Stimulated activated CD4-positive, alpha-beta T cell treated with anti-CD3 and anti-CD28 coated beads, Interleukin-15, amount 100 ng/mL, for 24 hours (primary cell): ENCODE results near the gene RTN4.

Experiments
- DNase-seq: peaks from one replicate; pipeline ENCODE4 v3.0.0-alpha.2; 2020

Gene RTN4

DNA sequence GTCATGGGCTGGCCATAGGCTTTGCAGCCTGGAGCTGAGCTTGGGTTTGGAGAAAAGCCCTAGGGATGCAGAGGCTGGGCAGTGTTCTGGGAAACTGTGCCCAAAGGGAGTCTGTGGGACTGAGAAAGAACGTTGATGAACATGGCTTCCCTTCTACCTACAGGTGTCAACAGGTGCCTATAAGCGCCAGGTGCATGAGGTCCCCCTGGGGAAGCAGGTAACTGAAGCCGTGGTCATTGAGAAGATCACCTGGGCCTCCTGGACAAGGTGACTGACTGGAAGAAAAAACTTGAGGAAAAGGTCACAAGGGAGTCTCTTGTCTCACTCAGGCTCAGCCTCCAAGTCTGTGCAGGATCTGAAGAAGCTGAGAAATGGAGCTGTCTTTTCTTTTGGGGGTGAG, 83.4 kb downstream of the RTN4 start:
- no peak for DNase-seq

DNA sequence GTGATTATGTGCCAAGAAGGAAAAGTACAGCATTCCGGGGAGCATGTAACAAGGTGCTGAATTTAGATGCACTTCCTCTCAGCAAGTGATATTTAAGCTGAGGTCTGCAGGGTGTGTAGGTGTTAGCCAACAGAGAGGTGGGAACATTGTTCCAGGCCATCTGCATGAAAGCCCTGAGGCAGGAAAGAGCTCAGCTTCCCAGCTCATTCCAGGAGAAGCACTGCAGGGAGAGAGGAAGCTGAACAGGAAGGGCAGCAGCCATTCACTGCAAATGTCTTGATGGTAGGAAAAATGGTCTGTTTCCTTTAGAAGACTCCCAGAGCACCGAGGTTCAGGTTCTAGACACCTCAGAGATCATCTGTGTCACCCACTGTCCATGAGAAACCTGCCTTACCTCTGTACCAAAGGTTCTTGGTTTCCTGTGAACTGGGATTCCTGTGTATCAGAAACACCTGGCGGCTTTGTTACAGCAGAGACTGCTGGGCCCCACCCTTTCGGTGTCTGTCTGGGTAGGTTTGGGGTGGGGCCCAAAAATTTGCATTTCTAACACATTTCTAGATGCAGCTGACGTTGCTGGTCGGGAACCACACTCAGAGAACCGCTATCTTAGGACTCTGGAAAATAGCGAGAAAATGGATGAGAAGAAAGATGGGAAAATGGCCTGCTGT, 84.0 kb downstream of the RTN4 start:
- no peak for DNase-seq

DNA sequence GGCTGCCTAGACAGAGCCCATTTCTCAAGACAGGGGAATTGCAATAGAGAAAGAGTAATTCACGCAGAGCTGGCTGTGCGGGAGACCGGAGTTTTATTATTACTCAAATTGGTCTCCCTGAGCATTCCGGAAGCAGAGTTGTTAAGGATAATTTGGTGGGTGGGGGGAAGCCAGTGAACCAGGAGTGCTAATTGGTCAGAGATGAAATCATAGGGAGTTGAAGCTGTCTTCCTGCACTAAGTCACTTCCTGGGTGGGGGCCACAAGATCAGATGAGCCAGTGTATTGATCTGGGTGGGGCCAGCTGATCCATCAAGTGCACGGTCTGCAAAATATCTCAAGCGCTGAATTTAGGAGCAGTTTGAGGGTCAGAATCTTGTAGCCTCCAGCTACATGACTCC, 84.8 kb downstream of the RTN4 start:
- no peak for DNase-seq

DNA sequence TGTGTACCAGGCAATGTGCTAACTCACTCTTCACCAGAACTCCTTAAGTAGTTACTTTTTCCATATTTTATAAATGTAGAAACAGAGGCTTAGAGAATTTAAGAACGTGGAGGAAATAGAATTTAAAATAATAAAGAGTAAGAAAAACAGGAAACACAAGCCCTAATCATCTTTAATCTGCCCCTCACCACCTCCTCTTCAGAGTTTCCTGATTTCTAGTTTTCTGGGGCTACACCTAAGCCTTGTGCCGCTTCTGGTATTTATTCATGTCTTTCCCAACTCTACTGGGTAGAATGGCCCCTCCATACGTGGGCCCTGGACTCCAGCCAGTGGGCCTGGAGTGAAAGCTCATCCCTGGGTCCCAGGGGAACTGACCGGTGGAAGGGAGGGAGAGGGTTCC, 85.4 kb downstream of the RTN4 start:
- no peak for DNase-seq

DNA sequence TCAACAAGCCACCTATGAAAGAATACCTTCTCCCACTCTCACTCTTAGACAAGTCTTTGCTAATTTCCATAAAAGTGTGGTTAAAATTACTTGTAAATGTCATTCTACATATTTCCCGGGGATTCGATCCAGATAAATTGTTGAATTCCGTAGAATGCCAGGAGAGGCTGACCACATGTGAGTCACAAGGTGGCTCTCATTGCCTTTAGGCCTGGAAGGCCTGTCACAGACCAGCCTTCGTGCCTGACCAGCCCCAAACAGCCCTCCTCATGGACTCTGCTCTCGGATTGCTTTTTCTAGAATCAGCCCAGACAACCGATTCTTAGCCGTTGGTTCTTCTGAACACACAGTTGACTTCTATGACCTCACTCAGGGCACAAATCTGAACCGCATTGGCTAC, 86.0 kb downstream of the RTN4 start:
- no peak for DNase-seq

DNA sequence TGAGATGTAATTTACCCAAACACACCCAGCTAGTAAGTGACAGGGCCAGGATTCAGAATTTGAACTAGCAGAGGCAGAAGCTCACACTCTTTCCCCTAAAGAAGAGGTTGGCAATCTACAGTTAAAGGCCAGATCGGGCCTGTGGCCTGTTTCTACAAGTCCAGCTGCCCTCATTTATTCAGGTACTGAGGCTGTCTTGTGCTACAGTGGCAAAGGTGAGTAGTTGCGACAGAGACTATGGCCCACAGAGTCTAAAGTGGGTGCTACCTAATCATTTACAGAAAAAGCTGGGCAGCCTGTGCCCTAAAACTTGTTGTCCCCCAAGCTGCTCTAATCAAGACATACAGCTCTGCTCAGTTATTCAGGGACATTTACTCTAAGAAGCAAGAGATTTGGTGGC, 86.8 kb downstream of the RTN4 start:
- DNase-seq, result no peak

DNA sequence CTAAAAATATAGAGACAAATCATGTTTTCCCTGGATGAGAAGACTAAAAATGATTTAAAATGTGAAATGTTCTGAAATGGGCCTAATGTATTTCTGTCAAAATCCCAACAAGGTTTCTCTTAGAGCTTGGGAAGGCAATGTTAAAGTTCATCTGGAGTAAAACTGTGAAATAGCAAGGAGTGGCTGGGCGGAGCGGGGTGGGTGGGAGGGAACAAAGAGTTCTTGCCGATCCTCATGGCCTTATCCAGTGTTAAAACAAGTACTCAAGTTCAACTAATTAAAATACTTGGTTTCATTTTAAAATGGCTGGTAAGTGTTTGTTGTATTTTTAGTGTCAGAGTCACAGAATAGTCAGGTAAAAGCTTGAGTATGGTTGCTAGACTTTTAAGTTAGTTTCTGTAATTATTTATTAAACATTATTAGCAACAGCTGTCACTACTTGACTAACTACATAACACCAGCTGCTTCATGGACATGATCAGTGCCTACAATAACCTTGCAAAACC, 87.3 kb downstream of the RTN4 start:
- no peak for DNase-seq

DNA sequence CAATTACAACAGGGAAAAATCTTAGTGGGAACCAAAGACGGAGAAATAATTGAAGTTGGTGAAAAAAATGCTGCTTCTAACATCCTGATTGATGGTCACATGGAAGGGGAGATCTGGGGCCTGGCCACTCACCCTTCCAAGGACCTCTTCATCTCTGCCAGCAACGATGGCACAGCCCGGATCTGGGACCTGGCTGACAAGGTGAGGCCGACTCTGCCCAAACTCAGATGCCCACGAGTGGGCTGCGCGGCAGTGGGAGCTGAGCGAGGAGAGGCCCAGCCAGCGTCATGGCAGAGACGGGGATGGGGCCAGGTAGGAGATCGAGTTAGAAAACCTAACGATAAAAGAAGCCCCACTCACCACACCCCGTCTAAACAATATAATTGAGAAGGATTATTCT, 87.7 kb downstream of the RTN4 start:
- DNase-seq, result no peak

DNA sequence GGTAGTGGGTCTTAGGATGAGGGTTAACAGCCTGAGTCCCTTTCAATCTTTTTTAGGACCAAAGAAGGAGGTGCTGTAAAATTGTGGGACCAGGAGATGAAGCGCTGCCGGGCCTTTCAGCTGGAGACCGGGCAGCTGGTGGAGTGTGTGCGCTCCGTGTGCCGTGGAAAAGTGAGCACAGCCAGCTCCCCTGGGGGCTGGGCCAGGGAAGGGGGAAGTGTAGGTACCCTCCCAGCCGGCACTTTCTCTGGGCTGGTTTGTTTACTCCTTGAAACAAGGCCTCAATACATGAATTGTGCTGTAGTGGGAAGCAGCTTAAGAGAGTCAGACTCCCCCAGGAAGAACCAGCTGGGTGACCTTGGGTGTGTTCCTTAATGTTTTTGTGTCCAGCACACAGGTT, 90.1 kb downstream of the RTN4 start:
- no peak for DNase-seq

DNA sequence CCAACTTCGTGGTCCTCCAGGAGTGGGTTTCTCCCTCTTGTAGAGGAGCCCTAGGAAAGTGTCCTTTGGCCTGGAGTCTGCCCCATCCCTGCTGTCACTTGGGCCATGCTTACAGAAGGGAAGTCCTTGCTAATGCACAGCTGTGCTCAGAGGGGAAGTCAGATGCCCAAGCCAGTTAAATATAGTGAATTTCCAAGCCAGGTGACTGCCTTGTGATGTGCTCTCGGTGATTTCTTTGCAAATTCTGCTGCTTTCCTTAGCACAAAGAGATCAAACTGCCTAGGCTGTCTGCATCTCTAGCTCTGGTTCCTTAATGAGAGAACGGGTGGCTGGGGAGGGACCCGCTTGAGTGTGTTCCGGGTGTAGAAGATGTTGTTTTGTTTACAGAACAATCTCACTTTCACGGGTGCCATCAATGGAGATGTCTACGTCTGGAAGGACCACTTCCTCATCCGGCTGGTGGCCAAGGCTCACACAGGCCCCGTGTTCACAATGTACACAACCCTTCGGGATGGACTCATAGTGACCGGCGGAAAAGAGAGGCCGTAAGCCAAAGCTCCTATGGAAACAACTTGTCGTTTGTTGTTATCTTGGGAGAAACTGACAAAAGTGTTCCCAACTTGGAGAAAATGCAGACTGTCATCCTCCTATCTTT, 91.4 kb downstream of the RTN4 start:
- DNase-seq, result no peak

DNA sequence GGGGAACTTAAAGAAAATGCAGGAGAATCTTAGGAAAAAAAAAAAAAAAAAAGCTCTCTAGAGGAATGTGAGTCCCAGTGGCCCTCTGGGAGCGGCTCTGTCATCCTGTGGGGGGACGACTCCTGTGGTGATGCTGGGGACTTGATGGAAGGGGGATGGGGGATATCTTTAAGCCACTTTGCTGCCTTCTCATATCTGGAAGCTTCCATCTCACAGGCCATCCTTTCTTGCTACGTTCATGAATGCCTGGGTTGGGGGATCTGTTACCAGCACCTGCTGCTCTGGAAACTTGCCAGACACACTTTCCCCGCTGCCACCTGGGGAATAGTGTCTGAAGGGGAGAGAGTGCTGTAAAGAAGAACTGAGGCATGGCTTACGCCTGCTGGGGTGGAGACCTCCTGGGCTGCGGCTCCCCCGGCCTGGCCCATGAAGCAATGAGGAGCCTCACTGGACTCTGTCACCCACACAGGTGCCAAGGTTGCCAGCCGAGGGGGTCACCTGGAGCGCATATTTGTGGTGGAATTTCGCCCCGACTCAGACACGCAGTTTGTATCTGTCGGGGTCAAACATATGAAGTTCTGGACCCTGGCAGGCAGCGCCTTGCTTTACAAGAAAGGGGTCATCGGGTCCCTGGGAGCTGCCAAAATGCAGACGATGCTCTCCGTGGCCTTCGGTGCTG, 92.8 kb downstream of the RTN4 start:
- DNase-seq, result no peak

DNA sequence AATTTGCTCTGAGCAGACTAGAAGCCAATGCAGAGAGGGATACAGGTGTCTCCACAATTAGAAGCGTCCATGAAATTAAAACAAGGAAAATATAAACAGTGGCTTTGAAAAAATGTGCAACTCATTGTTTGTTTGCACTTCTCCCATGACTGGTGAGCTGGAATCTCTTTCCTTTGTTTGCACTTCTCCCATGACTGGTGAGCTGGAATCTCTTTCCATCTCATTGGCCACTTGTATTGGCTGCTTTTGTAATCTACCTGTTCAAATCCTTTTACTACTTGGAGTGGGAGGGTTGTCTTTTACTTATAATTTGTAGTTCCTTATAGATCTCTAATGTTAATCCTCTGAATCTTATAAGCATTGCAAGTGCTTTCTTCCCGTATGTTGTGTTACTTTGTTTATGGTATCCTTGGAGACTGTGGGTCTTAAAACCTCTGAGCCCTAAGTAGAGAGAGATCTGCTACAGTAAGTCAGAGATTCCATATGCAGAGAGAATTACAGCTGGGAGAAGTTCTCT, 94.1 kb downstream of the RTN4 start:
- no peak for DNase-seq

DNA sequence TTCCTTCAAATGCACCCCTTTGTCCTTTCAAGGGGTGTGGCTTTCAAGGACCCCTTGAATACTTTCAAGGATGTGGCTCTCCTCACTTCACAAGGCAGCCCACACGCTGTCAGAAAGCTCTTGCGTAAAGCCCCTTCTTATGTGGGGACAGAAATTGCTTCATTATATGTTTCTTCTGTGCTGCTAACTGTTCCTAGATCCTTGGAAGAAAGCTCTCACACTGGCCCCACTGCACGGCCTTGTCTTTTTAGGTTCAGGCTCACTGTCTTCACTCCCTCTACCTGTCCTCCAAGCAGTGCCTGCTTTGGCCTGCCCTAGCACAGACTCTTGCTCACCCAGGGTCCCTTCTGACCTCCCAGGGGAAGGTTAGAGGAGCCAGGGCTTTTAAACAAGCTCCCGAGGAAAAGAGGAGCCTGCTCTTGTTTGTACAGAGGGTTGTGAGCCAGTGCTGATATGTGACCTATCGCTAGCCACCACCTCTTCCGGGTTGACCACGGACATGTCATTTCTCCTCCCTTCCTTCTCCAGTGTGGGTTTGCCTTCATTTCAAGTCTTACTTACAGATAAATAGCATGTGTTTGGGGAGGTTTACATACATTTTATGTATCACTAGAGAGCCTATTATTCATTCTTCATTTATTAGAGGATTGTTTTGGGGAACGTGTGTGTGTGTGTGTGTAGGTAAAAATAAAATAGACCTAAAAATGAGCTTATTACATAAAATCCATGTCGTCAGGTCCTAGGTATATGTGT, 94.7 kb downstream of the RTN4 start:
- no peak for DNase-seq

DNA sequence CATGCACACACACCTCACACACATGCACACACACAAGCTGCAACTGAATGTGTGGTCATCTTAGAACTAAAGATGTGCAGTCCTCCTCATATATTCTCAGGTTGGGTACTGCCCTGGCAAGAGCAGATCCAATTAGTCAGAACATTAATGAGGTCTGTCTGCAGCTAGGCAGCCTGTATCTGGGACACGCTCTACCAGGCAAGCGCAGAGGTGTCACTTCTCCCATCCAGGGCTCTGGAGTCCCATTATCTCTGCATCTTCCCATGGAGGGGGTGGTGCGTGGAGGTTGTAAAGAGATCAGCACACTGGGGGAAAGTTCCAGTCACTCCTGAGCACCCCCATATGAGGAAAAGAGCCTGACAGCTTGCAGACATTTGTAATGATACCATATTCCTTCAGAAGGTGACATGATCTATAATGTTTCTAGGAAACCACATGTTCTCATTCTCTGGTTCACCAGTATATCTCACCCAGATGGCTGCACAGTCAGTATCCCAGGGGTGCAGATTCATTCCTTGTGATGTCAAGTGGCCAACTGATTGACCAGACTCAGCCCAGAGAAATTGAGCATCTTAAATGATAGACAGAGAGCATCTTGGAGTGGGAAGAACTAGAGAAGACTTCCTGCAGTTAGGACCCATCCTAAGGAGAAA, 95.4 kb downstream of the RTN4 start:
- DNase-seq, result no peak

DNA sequence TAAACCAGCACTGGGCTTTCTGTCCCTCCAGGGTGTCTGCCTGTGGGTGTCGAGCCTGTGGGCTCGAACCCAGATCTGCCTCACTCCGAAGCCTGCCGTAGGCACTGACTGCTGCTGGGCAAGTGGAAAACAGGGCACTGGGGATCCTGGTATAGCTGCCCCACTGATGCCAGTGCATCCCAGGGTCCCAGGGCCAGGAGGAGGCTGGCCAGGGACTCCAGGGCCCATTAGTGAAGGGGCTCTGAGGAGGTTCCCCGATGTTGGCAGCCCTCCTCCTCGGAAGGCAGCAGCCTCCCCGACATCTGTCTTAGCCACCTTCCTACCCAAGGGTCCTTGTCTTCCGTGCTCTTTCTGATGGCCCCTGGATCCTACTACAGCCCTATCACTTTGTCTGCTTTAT, 96.1 kb downstream of the RTN4 start:
- DNase-seq, result no peak

DNA sequence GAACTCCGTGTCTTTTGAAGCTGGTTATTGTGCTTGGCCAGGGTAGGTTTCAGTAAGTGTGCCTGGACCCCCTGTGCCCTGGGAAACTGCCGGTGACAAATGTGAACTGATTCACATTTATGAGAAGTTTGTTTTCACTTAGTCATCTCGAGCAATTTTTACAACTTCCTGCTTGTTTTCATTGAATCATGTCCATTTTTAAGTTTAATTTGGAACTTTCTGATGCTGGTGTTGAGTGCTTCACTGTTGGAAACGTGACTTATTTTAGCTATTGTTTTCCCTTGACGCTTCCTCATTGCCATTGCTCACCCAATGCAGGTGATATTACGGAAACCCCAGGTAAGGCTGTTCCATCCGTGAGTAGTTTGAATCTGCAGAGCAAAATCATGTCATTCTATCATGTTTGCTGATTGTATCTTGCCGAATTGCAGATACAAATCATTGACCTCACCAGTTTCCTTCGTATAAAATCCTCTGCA, 97.2 kb downstream of the RTN4 start:
- no peak for DNase-seq

DNA sequence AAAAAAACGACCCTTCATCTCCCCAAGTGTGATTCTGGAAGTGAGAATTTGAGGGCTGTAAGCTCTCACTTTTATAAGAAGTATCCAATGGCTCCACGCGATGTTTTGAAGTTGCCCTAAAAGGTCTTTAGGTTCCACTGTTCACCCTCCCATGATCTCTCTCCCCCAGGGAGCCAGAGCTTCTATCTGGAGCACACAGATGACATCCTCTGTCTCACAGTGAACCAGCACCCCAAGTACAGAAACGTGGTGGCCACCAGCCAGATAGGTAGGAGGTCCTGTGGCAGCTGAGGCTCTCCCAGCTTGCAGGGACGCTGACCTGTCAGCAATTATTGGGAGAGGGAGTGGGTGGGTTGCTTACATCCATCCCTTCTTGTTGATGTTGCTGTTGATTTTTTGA, 97.8 kb downstream of the RTN4 start:
- DNase-seq, result no peak

DNA sequence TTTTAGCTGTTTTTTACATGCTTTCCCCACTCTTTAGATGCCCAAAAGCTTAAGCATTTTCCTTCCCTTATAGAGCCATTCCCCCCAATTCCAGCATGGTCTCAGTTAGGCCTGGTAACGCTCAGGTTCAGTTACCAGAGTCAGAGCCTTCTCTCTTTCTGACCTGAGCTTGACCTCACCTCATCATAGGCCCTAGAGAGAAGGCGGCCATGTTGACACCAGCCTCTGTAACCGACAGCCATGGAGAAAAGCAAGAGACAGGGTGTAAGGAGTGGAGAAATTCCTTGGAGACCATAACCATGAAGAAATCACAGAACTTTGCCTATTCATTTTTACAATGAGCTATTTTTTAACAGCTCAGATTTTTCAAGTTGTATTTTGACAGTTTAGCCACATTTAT, 99.4 kb downstream of the RTN4 start:
- no peak for DNase-seq

DNA sequence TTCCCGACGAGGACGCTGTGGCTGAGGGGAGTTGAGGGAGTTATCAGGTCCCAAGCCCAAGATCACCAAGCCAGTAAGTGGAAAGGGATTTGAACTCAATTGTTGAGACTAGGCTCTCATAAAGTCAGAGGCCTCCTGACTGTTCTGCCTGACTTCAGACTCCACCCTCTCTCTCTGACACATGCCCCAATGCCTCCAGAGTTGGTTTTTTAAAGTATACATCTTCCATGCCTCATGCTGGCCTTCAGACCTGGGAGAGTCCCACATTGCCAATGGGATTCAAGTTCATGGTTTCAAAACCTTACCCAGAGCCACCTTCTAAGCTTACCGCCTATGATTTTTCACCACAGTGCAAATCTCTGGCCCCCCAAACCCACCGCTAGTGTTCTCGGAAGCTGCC, 100.8 kb downstream of the RTN4 start:
- DNase-seq, result no peak

DNA sequence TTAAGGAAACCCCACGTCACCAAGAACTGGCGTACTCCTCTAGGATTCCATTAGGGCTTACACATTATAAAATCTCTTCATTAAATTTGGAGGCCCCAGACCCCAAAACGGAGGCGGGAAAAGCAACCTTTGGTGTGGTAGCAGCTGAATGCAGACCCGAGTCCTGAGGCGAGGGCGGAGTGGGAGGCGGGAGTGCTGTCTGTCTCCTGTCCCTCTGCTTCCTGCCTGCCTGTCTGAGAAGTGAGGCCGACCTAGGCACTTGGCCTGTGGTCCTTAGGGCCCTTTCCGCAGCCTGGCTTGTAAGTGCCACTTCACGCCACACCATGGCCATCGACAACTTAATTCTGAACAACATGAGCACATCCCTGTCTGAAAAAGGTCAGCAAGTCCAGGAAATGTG, 102.1 kb downstream of the RTN4 start:
- no peak for DNase-seq

DNA sequence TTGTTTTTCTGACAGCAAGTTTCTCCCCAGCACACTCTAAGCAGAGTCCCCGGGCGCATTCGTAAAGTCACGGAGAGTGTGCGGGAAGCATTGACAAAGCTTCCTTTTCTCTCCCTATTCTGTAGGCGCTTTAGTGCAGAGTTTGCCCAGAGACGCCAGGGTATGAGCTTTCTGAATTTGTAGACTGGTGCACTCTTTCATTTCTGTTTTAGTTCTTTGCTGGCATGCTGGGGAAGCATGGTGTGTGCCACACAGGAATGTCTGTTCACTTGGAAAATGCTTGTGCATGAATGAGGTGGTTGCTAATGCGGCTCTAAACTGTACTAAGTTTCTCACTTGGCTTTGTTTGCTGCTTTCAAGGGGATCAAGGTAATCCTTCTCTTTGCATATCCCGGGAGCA, 102.6 kb downstream of the RTN4 start:
- no peak for DNase-seq

DNA sequence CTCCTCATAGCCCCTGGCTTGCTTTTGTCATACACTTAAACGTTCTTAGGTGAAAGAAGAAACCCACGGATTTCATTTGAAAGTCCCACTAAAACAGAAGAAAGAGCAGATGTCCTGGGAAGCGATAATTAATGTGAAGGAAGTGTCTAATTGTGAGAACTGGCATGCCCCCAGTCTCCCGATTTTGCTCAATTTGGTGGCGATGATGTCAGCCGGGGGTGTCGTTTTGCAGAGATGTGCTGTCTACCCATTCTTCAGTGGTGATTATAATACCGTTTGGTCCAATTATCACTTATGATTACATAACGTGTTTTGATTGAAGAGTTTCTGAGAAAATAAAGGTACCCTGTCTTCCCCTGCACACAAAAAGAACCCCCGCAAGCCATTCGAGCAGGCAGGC, 103.1 kb downstream of the RTN4 start:
- no peak for DNase-seq
